IPS DF 6.9 (cell line): Measurements from ENCODE around the gene MYPN.
A peak's percentile ranks its signal among the peaks of the same experiment; 100 is the strongest.
"Not testable (repeated sequence)": the region's sequence is repeated elsewhere in the genome, so short reads cannot be mapped to it uniquely, and the experiment has no call there.

Experiments used
- DNase-seq: peaks from one replicate; pipeline ENCODE4 v3.0.0-alpha.2; 2013; ENCODE audit warnings: low read depth, low spot score
- H3K27ac ChIP-seq: one replicate; pipeline ENCODE4 v1.5.1; 2013; ENCODE audit warnings: low read length, control low read depth
- H3K27me3 ChIP-seq: 2 replicates; pipeline ENCODE4 v1.6.1; 2013; ENCODE audit warnings: mild to moderate bottlenecking, low read length; ENCODE audit not compliant: control insufficient read depth, insufficient read depth
- H3K36me3 ChIP-seq: 2 replicates; pipeline ENCODE4 v1.6.1; 2013; ENCODE audit warnings: low read length; ENCODE audit not compliant: control insufficient read depth, insufficient read depth
- H3K4me1 ChIP-seq: 2 replicates; pipeline ENCODE4 v1.6.1; 2013; ENCODE audit warnings: low read length; ENCODE audit not compliant: control insufficient read depth, insufficient read depth
- H3K4me3 ChIP-seq: 2 replicates; pipeline ENCODE4 v1.5.1; 2013; ENCODE audit warnings: mild to moderate bottlenecking, low read length
- H3K9me3 ChIP-seq: 2 replicates; pipeline ENCODE4 v1.6.1; 2013; ENCODE audit warnings: low read length, inconsistent platforms; ENCODE audit not compliant: control insufficient read depth, insufficient read depth
- WGBS: extraction: QIAGEN DNeasy Blood & Tissue Kit; methylation state at CpG from one replicate; pipeline ENCODE4 v1.1.7; 2013; ENCODE audit warnings: mixed read lengths, missing lambda C conversion rate; ENCODE audit not compliant: insufficient read length, insufficient coverage; 5-methylcytosine and 5-hydroxymethylcytosine counted together

MYPN gene, protein sequence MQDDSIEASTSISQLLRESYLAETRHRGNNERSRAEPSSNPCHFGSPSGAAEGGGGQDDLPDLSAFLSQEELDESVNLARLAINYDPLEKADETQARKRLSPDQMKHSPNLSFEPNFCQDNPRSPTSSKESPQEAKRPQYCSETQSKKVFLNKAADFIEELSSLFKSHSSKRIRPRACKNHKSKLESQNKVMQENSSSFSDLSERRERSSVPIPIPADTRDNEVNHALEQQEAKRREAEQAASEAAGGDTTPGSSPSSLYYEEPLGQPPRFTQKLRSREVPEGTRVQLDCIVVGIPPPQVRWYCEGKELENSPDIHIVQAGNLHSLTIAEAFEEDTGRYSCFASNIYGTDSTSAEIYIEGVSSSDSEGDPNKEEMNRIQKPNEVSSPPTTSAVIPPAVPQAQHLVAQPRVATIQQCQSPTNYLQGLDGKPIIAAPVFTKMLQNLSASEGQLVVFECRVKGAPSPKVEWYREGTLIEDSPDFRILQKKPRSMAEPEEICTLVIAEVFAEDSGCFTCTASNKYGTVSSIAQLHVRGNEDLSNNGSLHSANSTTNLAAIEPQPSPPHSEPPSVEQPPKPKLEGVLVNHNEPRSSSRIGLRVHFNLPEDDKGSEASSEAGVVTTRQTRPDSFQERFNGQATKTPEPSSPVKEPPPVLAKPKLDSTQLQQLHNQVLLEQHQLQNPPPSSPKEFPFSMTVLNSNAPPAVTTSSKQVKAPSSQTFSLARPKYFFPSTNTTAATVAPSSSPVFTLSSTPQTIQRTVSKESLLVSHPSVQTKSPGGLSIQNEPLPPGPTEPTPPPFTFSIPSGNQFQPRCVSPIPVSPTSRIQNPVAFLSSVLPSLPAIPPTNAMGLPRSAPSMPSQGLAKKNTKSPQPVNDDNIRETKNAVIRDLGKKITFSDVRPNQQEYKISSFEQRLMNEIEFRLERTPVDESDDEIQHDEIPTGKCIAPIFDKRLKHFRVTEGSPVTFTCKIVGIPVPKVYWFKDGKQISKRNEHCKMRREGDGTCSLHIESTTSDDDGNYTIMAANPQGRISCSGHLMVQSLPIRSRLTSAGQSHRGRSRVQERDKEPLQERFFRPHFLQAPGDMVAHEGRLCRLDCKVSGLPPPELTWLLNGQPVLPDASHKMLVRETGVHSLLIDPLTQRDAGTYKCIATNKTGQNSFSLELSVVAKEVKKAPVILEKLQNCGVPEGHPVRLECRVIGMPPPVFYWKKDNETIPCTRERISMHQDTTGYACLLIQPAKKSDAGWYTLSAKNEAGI (N-terminal part only)

GRCh38 chr10:68109331-68109730 lies at the start of gene MYPN:
TSS of gene MYPN (plus strand) at chr10:68109488. CDS start at chr10:68121439, 11,951 bp downstream.
- Histone ChIP-seq H3K4me1 (no peaks in the 10 kb centered on the region), H3K4me3 (no peak within 1 kb of the TSS), H3K36me3 (no peaks in the 10 kb centered on the region), H3K9me3 (no peaks in the 10 kb centered on the region), H3K27ac (no peak within 1 kb of the TSS), H3K27me3 (no peaks in the 10 kb centered on the region)
- DNase-seq: no peak
- no CpG with 5 or more reads among the region's 3 CpGs for WGBS

GRCh38 chr10:68067029-68067428 lies 42.3 kb upstream of the MYPN start:
- Histone ChIP-seq H3K36me3 (no peaks in the 10 kb centered on the region; the same call in 1 of the 2 replicates), H3K4me3 (no peak overlapping the region), H3K27ac (no peak overlapping the region), H3K9me3 (no peaks in the 10 kb centered on the region), H3K27me3 (no peaks in the 10 kb centered on the region), H3K4me1 (no peaks in the 10 kb centered on the region; the same call in 1 of the 2 replicates)
- no CpG with 5 or more reads among the region's 4 CpGs for WGBS
- DNase-seq: no peak

DNA sequence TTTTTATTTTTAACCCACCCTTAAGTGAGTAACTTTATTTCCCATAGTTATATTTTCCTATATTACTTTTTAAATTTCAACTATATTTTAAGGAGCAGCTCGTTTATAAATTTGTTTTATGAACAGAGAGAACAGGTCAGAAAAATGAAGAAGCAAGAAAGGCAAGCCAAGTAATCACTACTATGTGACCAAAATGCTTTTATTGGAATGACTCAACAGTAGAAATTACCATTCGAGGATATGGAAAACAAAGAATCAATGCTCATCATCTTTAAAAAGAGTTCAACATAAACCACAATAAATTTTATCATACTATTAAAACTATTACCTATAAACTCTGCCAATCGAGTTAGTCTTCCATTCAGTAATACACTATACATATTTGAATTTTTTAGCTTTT lies 41.8 kb upstream of the MYPN start:
- Histone ChIP-seq H3K9me3 (no peaks in the 10 kb centered on the region), H3K27ac (no peak overlapping the region)

DNA sequence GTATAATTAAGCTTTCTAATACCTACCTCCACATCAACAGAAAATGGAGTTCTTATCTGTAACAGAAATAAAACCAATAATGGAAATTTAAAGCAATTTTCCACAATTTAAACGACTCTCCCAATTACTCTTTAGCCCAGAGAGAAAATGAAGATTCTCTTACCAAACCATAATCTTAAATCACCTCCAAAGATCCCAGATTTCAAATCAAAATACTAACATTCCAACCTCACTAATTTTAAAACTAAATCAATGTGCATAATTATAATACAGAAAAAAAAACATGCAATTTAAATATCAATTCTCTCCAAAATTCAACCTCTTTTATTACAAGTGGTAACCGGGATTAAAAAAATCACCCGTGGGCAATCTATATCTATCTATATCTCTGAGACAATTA lies 35.7 kb upstream of the MYPN start:
- peaks cover 3% of the 10 kb centered on the region; the same call in 1 of the 2 replicates for H3K4me1 ChIP-seq
- WGBS: no CpG with 5 or more reads among the region's 3 CpGs
- H3K9me3 ChIP-seq: no peaks in the 10 kb centered on the region
- no peak for DNase-seq
- no peak overlapping the region for H3K27ac ChIP-seq
- H3K4me3 ChIP-seq: no peak overlapping the region; the same call in 1 of the 2 replicates
- H3K36me3 ChIP-seq: no peaks in the 10 kb centered on the region; the same call in 1 of the 2 replicates
- H3K27me3 ChIP-seq: no peaks in the 10 kb centered on the region

More for the DNA sequence above, 41.8 kb upstream of the MYPN start:
- H3K4me1 ChIP-seq: no peaks in the 10 kb centered on the region; the same call in 1 of the 2 replicates
- no peaks in the 10 kb centered on the region; the same call in 1 of the 2 replicates for H3K36me3 ChIP-seq
- H3K27me3 ChIP-seq: no peaks in the 10 kb centered on the region
- 100% methylated on average over 1 of the region's 3 CpGs for WGBS
- no peak overlapping the region for H3K4me3 ChIP-seq
- no peak for DNase-seq

DNA sequence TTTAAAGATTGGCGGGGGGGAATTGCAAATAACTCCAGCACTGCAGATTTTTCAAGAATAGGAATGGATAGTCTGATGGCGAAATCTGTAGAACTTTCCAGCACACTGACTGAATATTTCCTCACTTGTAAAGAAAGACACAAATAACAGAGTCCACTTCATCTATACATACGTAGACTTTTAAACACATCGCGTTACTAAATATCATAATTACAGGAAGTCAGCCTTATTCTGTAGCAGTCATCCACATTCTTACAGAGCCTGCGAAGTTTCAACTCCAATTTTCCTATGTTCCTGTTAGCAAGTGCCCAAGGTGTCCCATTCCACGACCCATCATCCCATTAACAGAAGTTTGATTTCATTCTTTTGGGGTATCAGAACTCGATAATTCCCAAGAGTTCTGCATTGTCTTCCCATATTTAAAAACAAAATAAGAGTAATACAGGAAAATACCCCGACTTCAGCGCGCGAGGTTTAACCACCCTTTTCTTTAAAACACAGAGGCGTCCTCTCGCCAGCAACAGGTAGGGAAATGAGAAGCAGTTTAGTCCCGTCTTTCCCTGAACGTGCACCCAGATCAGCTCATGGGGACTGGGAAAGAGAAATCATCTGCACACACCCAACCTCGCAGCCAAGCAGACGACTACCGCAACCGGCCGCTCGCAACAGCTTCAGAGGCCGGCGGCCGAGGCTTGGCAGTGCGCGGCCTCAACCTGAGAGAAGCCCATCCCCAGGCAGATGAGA lies 35.1 kb upstream of the MYPN start:
- DNase-seq: no peak
- Histone ChIP-seq H3K4me1 (peaks cover 3% of the 10 kb centered on the region; the same call in 1 of the 2 replicates), H3K4me3 (peak overlapping the region; percentile 91), H3K36me3 (no peaks in the 10 kb centered on the region; the same call in 1 of the 2 replicates), H3K27me3 (no peaks in the 10 kb centered on the region), H3K9me3 (no peaks in the 10 kb centered on the region), H3K27ac (no peak overlapping the region)
- WGBS: no CpG with 5 or more reads among the region's 27 CpGs

GRCh38 chr10:68074775-68075549 lies 34.3 kb upstream of the MYPN start, which contains the start of gene HERC4:
TSS of gene HERC4 (minus strand) at chr10:68075283. CDS start at chr10:68073108, 2,175 bp downstream.
- Histone ChIP-seq H3K27ac (no peak within 1 kb of the TSS), H3K4me3 (peak within 1 kb of the TSS; percentile 91), H3K9me3 (no peaks in the 10 kb centered on the region), H3K36me3 (no peaks in the 10 kb centered on the region; the same call in 1 of the 2 replicates), H3K4me1 (peaks cover 3% of the 10 kb centered on the region; the same call in 1 of the 2 replicates), H3K27me3 (no peaks in the 10 kb centered on the region)
- DNase-seq: peak; percentile 68
- WGBS: no CpG with 5 or more reads among the region's 64 CpGs

GRCh38 chr10:68075550-68076004 lies 33.7 kb upstream of the MYPN start:
- WGBS: no CpG with 5 or more reads among the region's 3 CpGs
- Histone ChIP-seq H3K9me3 (no peaks in the 10 kb centered on the region), H3K27me3 (no peaks in the 10 kb centered on the region), H3K36me3 (no peaks in the 10 kb centered on the region; the same call in 1 of the 2 replicates), H3K4me3 (peak overlapping the region; percentile 4; the same call in 1 of the 2 replicates), H3K27ac (no peak overlapping the region), H3K4me1 (peaks cover 3% of the 10 kb centered on the region; the same call in 1 of the 2 replicates)
- no peak for DNase-seq

GRCh38 chr10:68076081-68076480 lies 33.2 kb upstream of the MYPN start:
- H3K4me1 ChIP-seq, H3K27me3 ChIP-seq: not testable (repeated sequence)
- WGBS: no CpG with 5 or more reads among the region's 15 CpGs

GRCh38 chr10:68077026-68077425 lies 32.3 kb upstream of the MYPN start:
- no peak for DNase-seq
- Histone ChIP-seq H3K27ac (no peak overlapping the region), H3K36me3 (no peaks in the 10 kb centered on the region), H3K4me3 (no peak overlapping the region), H3K9me3 (no peaks in the 10 kb centered on the region), H3K4me1 (peaks cover 3% of the 10 kb centered on the region; the same call in 1 of the 2 replicates), H3K27me3 (no peaks in the 10 kb centered on the region)
- no CpG with 5 or more reads among the region's 5 CpGs for WGBS

More at GRCh38 chr10:68076081-68076480, 33.2 kb upstream of the MYPN start:
- not testable (repeated sequence) for H3K27ac ChIP-seq, H3K36me3 ChIP-seq, H3K4me3 ChIP-seq, H3K9me3 ChIP-seq, DNase-seq
